Gastroesophageal sphincter (tissue), 4 donors: Measurements from ENCODE around the gene NDUFS4. TPM values are rescaled to one million over a fixed set of nuclear protein-coding genes. Genes with fewer than 3 reads are reported as not detected.
"Not testable (repeated sequence)": the region's sequence is repeated elsewhere in the genome, so short reads cannot be mapped to it uniquely, and the experiment has no call there.

Experiments used
- ATAC-seq: fragments of 150-250 bp; one replicate; pipeline ENCODE4 v1.9.1; 2016; ENCODE audit warnings: mild to moderate bottlenecking, moderate library complexity
- H3K27ac ChIP-seq, 4 donors: fragments of 200-600 bp; sonication (generic) in 3 of 4; 1 replicate in 3 of 4; 2 replicates in 1 of 4; pipeline ENCODE4 v1.5.1; 2016 to 2019
- H3K27me3 ChIP-seq: fragments of 200-600 bp; sonication (generic); one replicate; pipeline ENCODE4 v1.5.1; 2019
- H3K36me3 ChIP-seq, 2 donors: fragments of 200-600 bp; sonication (generic); one replicate each; pipeline ENCODE4 v1.5.1; 2019; ENCODE audit warnings: control low read depth in 1 of 2
- H3K4me1 ChIP-seq, 3 donors: fragments of 200-600 bp; sonication (generic); 1 replicate in 2 of 3; 2 replicates in 1 of 3; pipeline ENCODE4 v1.5.1; 2016 to 2019; ENCODE audit warnings: control low read depth in 2 of 3
- H3K4me3 ChIP-seq, 2 donors: fragments of 200-600 bp; sonication (generic); one replicate each; pipeline ENCODE4 v1.5.1; 2019; ENCODE audit warnings: mild to moderate bottlenecking in 1 of 2, moderate library complexity in 1 of 2
- H3K9me3 ChIP-seq, 3 donors: fragments of 200-600 bp; sonication (generic); one replicate each; pipeline ENCODE4 v1.5.1; 2017 to 2019; ENCODE audit warnings: control low read depth in 2 of 3
- CTCF ChIP-seq, 4 experiments: fragments of 200-600 bp in 2 of 4; fragments of 450-650 bp in 2 of 4; sonication (generic) in 1 of 4; IDR thresholded peaks; one replicate each; pipeline ENCODE4 v1.5.1; 2017 to 2019; ENCODE audit warnings: antibody characterized with exemption in 4 of 4, mild to moderate bottlenecking in 2 of 4, moderate library complexity in 2 of 4
- EP300 ChIP-seq: sonication (generic); formaldehyde crosslinking; IDR thresholded peaks from one replicate; pipeline ENCODE4 v1.6.1; 2017; ENCODE audit warnings: antibody characterized with exemption, mild to moderate bottlenecking
- POLR2A ChIP-seq, 2 donors: fragments of 450-650 bp; IDR thresholded peaks; one replicate each; pipeline ENCODE4 v1.6.1; 2017; ENCODE audit warnings: antibody characterized with exemption in 2 of 2, mild to moderate bottlenecking in 2 of 2, moderate library complexity in 1 of 2
- POLR2AphosphoS5 ChIP-seq: sonication (generic); formaldehyde crosslinking; IDR thresholded peaks from one replicate; pipeline ENCODE4 v1.6.1; 2017; ENCODE audit warnings: antibody characterized with exemption
- WGBS, 2 donors: methylation state at CpG; one replicate each; pipeline ENCODE4 v1.1.5; 2018; ENCODE audit warnings: low coverage in 1 of 2; 5-methylcytosine and 5-hydroxymethylcytosine counted together
- total RNA-seq, 4 donors: library from RNA; depleted of rRNA; stranded (reverse); fragments of >200 nt; gene quantifications; one replicate each; pipeline ENCODE4 v1.1.0, GENCODE V29; 2016

The NDUFS4 gene
- total RNA-seq, 4 donors from 2014 or later, result 72.7 to 150 (median 123) TPM

- H3K27ac ChIP-seq, result no peak overlapping the region
- no peaks in the 10 kb centered on the region for H3K27me3 ChIP-seq
- WGBS, 2 donors, result 50 to 73% methylated on average over 4 of the region's 4 CpGs
- H3K9me3 ChIP-seq, result no peaks in the 10 kb centered on the region
- peaks cover 0 to 13% of the 10 kb centered on the region in 2 donors for H3K36me3 ChIP-seq
- TF ChIP-seq CTCF (IDR thresholded peaks at IDR 0.05) (no peak), POLR2A (IDR thresholded peaks at IDR 0.05) (no peak), EP300 (no peak), POLR2AphosphoS5 (no peak)
- H3K4me1 ChIP-seq, result peaks cover 2 to 66% (median 6%) of the 10 kb centered on the region in 3 donors
- no peak for ATAC-seq
- no peak overlapping the region for H3K4me3 ChIP-seq
These were observed 83.0 kb downstream of the NDUFS4 start for GRCh38 chr5:53643445-53643844.

GRCh38 chr5:53645078-53645477, 84.6 kb downstream of the NDUFS4 start:
- TF ChIP-seq POLR2AphosphoS5 (no peak), EP300 (no peak), POLR2A (IDR thresholded peaks at IDR 0.05) (no peak), CTCF (IDR thresholded peaks at IDR 0.05) (no peak)
- peaks cover 0 to 21% of the 10 kb centered on the region in 2 donors for H3K36me3 ChIP-seq

GRCh38 chr5:53649352-53649751, 88.9 kb downstream of the NDUFS4 start:
- TF ChIP-seq EP300 (no peak), POLR2A (IDR thresholded peaks at IDR 0.05) (no peak), POLR2AphosphoS5 (no peak), CTCF (IDR thresholded peaks at IDR 0.05) (no peak)
- ATAC-seq, result no peak
- WGBS, 2 donors, result 73 to 94% methylated on average over 2 of the region's 2 CpGs
- Histone ChIP-seq H3K27ac (no peak overlapping the region), H3K27me3 (no peaks in the 10 kb centered on the region), H3K9me3 (no peaks in the 10 kb centered on the region), H3K36me3 (peaks cover 0 to 21% of the 10 kb centered on the region in 2 donors), H3K4me1 (peaks cover 0 to 11% (median 0%) of the 10 kb centered on the region in 3 donors), H3K4me3 (no peak overlapping the region)

More at GRCh38 chr5:53645078-53645477, 84.6 kb downstream of the NDUFS4 start:
- H3K4me3 ChIP-seq, result no peak overlapping the region
- 56 to 66% methylated on average over 2 of the region's 2 CpGs for WGBS, 2 donors
- peaks cover 2 to 52% (median 6%) of the 10 kb centered on the region in 3 donors for H3K4me1 ChIP-seq
- no peak overlapping the region for H3K27ac ChIP-seq
- no peak for ATAC-seq
- H3K27me3 ChIP-seq, result no peaks in the 10 kb centered on the region
- H3K9me3 ChIP-seq, result no peaks in the 10 kb centered on the region

GRCh38 chr5:53660573-53660972, 100.1 kb downstream of the NDUFS4 start:
- 89 to 100% methylated on average over 1 to 2 of the region's 4 CpGs for WGBS, 2 donors
- ATAC-seq, H3K27ac ChIP-seq, H3K27me3 ChIP-seq, H3K4me3 ChIP-seq, H3K9me3 ChIP-seq, H3K4me1 ChIP-seq: not testable (repeated sequence)
- peaks cover 0 to 35% of the 10 kb centered on the region in 2 donors for H3K36me3 ChIP-seq

- H3K27ac ChIP-seq, H3K4me3 ChIP-seq, ATAC-seq, H3K27me3 ChIP-seq, H3K4me1 ChIP-seq: not testable (repeated sequence)
- Histone ChIP-seq H3K9me3 (peaks cover 0 to 12% (median 0%) of the 10 kb centered on the region in 3 donors), H3K36me3 (peaks cover 0 to 36% of the 10 kb centered on the region in 2 donors)
- 100% methylated on average over 1 of the region's 11 CpGs; no CpG with 5 or more reads in 1 of the 2 donors for WGBS, 2 donors
These were observed 104.9 kb downstream of the NDUFS4 start for GRCh38 chr5:53665313-53665712.

GRCh38 chr5:53667621-53668020, 107.2 kb downstream of the NDUFS4 start:
- Histone ChIP-seq H3K27ac (no peak overlapping the region), H3K4me1 (no peaks in the 10 kb centered on the region), H3K27me3 (no peaks in the 10 kb centered on the region), H3K9me3 (peaks cover 0 to 12% (median 0%) of the 10 kb centered on the region in 3 donors), H3K36me3 (peaks cover 0 to 32% of the 10 kb centered on the region in 2 donors), H3K4me3 (no peak overlapping the region)
- TF ChIP-seq POLR2AphosphoS5 (no peak), POLR2A (IDR thresholded peaks at IDR 0.05) (no peak), CTCF (IDR thresholded peaks at IDR 0.05) (no peak), EP300 (no peak)
- WGBS, 2 donors, result 83 to 93% methylated on average over 2 of the region's 2 CpGs
- ATAC-seq, result no peak
